Nephron (organoid): Measurements from ENCODE around the gene F7.

ENCODE experiments used
- H3K27ac Mint-ChIP-seq, 3 experiments: 2 replicates each; pipeline ENCODE4 v1.8.0; 2020; ENCODE audit warnings: mixed read lengths in 3 of 3, mild to moderate bottlenecking in 2 of 3, moderate library complexity in 1 of 3
- H3K27me3 Mint-ChIP-seq: 2 replicates; pipeline ENCODE4 v1.8.0; 2021; ENCODE audit warnings: low read depth, mild to moderate bottlenecking, moderate library complexity, mixed read lengths
- H3K36me3 Mint-ChIP-seq: 2 replicates; pipeline ENCODE4 v1.8.0; 2020; ENCODE audit warnings: low read depth, mixed read lengths
- H3K4me1 Mint-ChIP-seq: 2 replicates; pipeline ENCODE4 v1.8.0; 2020; ENCODE audit warnings: mixed read lengths
- H3K4me3 Mint-ChIP-seq, 3 experiments: 2 replicates each; pipeline ENCODE4 v1.8.0; 2020; ENCODE audit warnings: mild to moderate bottlenecking in 3 of 3, mixed read lengths in 3 of 3, moderate library complexity in 2 of 3
- H3K9me3 Mint-ChIP-seq: 2 replicates; pipeline ENCODE4 v1.8.0; 2020; ENCODE audit warnings: mixed read lengths
- CTCF ChIP-seq, 3 experiments: fragments of 200-600 bp; sonication (generic); IDR thresholded peaks; one replicate each; pipeline ENCODE4 v1.5.0; 2021; ENCODE audit warnings: antibody characterized with exemption in 3 of 3; ENCODE audit not compliant: unreplicated experiment in 3 of 3

F7 gene

GRCh38 chr13:113142876-113143275 is 37.3 kb downstream of the F7 start:
- H3K27ac Mint-ChIP-seq = no peak overlapping the region
- H3K27me3 Mint-ChIP-seq = peaks cover 8% of the 10 kb centered on the region
- no peaks in the 10 kb centered on the region for H3K36me3 Mint-ChIP-seq
- H3K9me3 Mint-ChIP-seq = no peaks in the 10 kb centered on the region
- no peak for TF ChIP-seq CTCF (IDR thresholded peaks at IDR 0.05; ENCODE audit: unreplicated experiment in 3 of 3)
- H3K4me3 Mint-ChIP-seq = no peak overlapping the region
- no peaks in the 10 kb centered on the region for H3K4me1 Mint-ChIP-seq

- no peak for TF ChIP-seq CTCF (IDR thresholded peaks at IDR 0.05; ENCODE audit: unreplicated experiment in 3 of 3)
- H3K27ac Mint-ChIP-seq = no peak overlapping the region
- no peak overlapping the region for H3K4me3 Mint-ChIP-seq
- peaks cover 8% of the 10 kb centered on the region for H3K27me3 Mint-ChIP-seq
- H3K4me1 Mint-ChIP-seq = no peaks in the 10 kb centered on the region
- H3K36me3 Mint-ChIP-seq = no peaks in the 10 kb centered on the region
- H3K9me3 Mint-ChIP-seq = no peaks in the 10 kb centered on the region
Measured at GRCh38 chr13:113143466-113144254, 38.1 kb downstream of the F7 start.

GRCh38 chr13:113144255-113144629 is 38.7 kb downstream of the F7 start:
- peaks cover 3% of the 10 kb centered on the region for H3K27me3 Mint-ChIP-seq
- H3K4me3 Mint-ChIP-seq = no peak overlapping the region
- H3K4me1 Mint-ChIP-seq = no peaks in the 10 kb centered on the region
- H3K36me3 Mint-ChIP-seq = no peaks in the 10 kb centered on the region
- H3K27ac Mint-ChIP-seq = no peak overlapping the region
- H3K9me3 Mint-ChIP-seq = no peaks in the 10 kb centered on the region
- no peak for TF ChIP-seq CTCF (IDR thresholded peaks at IDR 0.05; ENCODE audit: unreplicated experiment in 3 of 3)

- Mint-ChIP-seq H3K27me3 (no peaks in the 10 kb centered on the region), H3K27ac (no peak overlapping the region), H3K4me1 (no peaks in the 10 kb centered on the region), H3K4me3 (no peak overlapping the region), H3K9me3 (no peaks in the 10 kb centered on the region), H3K36me3 (no peaks in the 10 kb centered on the region)
- no peak for TF ChIP-seq CTCF (IDR thresholded peaks at IDR 0.05; ENCODE audit: unreplicated experiment in 3 of 3)
Measured at GRCh38 chr13:113145496-113145895, 39.9 kb downstream of the F7 start.

GRCh38 chr13:113145911-113146598 is 40.5 kb downstream of the F7 start:
- H3K4me3 Mint-ChIP-seq = no peak overlapping the region
- H3K4me1 Mint-ChIP-seq = peaks cover 4% of the 10 kb centered on the region
- H3K36me3 Mint-ChIP-seq = no peaks in the 10 kb centered on the region
- H3K27ac Mint-ChIP-seq = no peak overlapping the region
- H3K27me3 Mint-ChIP-seq = no peaks in the 10 kb centered on the region
- no peaks in the 10 kb centered on the region for H3K9me3 Mint-ChIP-seq
- no peak for TF ChIP-seq CTCF (IDR thresholded peaks at IDR 0.05; ENCODE audit: unreplicated experiment in 3 of 3)
